CD4-positive, alpha-beta T cell treated with Interleukin-6 for 4 hours (primary cell): ENCODE data around the gene ABCC3.
"Not testable (repeated sequence)": the region's sequence is repeated elsewhere in the genome, so short reads cannot be mapped to it uniquely, and the experiment has no call there.

ENCODE experiments used
- DNase-seq: peaks from one replicate; pipeline ENCODE4 v3.0.0-alpha.2; 2020; ENCODE audit warnings: mixed read lengths

ABCC3 gene

GRCh38 chr17:50672071-50672470, 37.4 kb downstream of the ABCC3 start:
- no peak for DNase-seq

DNA sequence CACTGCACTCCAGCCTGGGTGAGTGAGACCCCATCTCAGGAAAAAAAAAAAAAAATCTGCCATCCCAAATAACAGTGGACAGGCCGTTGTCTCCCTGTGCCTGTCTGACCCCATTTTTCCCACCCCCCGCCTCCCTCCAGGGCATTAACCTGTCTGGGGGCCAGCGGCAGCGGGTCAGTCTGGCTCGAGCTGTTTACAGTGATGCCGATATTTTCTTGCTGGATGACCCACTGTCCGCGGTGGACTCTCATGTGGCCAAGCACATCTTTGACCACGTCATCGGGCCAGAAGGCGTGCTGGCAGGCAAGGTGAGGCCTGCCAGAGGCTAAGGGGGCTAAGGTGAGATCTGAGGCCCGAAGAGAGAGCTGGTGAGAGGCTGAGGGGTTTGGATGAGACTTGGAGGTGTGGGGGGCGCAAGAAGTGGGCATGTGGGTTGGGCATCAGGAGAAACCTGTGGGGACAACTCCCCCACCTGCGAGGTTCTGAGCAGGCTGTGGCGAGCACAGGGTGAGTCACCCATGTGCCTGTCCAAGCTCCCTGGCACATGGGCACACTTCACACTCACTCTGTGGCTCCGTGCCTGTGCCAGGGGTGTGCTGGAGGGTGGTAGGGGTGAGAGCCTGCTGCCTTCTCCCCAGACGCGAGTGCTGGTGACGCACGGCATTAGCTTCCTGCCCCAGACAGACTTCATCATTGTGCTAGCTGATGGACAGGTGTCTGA, 38.3 kb downstream of the ABCC3 start:
- no peak for DNase-seq

DNA sequence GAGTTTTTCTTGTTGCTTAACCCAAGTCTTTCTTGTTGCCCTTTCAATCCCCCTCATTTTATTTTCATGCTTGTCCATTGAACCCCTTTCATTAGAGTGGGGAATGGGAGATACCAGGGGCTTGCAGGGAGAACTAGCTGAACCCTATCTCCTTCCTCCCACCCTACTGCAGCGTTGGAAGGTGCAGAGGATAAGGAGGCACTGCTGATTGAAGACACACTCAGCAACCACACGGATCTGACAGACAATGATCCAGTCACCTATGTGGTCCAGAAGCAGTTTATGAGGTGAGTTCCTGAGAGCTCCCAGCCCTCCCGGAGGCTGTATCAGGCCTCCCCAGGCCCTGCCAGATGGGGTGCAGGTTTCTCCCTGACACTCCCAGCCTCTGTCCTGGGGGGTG, 40.5 kb downstream of the ABCC3 start:
- DNase-seq = no peak

DNA sequence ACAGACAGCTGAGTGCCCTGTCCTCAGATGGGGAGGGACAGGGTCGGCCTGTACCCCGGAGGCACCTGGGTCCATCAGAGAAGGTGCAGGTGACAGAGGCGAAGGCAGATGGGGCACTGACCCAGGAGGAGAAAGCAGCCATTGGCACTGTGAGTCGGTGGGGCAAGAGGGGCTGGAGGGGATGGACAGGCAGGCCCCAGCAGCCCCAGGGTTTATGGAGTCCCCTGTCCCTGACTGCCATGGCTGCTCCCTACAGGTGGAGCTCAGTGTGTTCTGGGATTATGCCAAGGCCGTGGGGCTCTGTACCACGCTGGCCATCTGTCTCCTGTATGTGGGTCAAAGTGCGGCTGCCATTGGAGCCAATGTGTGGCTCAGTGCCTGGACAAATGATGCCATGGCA, 40.9 kb downstream of the ABCC3 start:
- DNase-seq = no peak

DNA sequence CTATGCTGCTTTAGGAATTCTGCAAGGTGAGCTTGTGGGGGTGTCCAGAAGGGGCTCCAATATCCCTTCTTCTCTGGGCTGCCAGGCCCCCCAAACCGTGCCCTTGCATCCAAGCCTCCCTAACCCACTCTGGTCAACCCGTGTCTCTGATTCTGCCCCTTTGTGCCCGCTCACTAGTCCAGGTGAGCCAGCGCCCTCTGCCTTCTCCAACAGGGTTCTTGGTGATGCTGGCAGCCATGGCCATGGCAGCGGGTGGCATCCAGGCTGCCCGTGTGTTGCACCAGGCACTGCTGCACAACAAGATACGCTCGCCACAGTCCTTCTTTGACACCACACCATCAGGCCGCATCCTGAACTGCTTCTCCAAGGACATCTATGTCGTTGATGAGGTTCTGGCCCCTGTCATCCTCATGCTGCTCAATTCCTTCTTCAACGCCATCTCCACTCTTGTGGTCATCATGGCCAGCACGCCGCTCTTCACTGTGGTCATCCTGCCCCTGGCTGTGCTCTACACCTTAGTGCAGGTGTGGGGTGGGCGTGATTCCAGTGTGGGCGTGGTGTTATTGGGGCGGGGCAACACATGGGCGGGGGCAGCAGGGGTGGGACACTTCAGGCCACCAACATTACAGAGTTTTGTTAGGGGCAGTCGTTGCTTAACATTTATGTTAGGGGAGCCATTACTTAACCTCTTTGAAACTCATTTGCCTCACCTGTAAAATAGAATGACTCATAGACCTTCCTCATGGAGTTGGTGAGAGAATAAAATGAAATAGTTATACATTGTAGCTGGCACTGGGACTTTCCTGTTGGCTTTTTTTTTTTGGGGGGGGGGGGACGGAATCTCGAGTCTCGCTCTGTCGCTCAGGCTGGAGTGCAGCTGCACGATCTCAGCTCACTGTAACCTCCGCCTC, 41.6 kb downstream of the ABCC3 start:
- DNase-seq = no peak

GRCh38 chr17:50677851-50678375, 43.2 kb downstream of the ABCC3 start:
- DNase-seq = no peak

DNA sequence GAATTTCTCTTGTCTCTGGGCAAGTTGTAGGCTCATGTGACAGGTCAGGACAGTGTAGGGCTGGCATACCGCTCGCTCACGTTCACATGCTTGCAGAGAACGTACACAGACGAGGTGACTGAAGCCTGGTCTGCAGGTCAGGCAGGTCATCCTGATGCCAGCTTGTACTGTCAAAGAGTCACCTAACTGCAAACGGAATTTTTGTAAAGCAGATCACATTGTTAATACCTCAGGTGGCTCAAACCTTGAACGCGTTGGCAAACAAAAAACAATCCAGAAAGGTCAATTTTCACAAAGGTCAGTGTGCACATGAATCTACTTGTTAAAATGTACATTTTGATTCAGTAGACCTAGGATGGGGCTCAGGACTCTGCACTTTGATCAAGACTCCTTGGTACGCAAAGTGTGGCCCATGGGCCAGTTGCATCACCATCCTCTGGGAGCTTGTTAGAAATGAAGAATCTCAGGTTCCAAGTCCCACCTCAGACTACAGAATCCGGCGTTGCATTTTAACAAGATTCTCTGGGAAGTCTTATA, 44.4 kb downstream of the ABCC3 start:
- DNase-seq = no peak

- no peak for DNase-seq
Observed at GRCh38 chr17:50680126-50680525, 45.4 kb downstream of the ABCC3 start.

DNA sequence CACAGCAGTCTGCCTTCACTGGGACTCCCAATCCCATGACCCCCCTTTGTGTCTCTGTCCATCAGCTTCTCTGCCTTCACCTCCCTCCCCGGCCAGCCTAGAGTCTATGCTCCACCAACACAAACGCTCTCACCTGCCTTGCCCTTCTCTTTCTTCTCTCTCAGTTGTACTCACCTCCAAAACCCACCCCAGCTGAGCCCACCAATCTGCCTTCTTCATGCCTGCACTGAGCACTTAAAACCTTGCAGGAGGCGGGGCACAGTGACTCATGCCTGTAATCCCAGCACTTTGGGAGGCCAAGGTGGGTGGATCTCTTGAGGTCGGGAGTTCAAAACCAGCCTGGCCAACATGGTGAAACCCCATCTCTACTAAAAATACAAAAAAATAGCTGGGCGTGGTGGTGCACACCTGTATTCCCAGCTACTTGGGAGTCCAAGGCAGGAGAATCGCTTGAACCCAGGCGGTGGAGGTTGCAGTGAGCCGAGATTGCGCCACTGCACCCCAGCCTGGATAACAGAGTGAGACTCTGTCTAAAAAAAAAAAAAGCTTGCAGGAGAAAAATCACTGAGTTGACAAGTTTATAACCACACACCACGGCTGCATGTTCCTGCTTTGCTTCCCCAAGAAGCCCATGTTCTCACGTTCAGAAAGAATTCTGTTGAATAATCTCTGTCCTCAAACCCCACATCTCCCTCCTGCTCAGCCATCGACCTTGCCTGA, 46.0 kb downstream of the ABCC3 start:
- DNase-seq = not testable (repeated sequence)

DNA sequence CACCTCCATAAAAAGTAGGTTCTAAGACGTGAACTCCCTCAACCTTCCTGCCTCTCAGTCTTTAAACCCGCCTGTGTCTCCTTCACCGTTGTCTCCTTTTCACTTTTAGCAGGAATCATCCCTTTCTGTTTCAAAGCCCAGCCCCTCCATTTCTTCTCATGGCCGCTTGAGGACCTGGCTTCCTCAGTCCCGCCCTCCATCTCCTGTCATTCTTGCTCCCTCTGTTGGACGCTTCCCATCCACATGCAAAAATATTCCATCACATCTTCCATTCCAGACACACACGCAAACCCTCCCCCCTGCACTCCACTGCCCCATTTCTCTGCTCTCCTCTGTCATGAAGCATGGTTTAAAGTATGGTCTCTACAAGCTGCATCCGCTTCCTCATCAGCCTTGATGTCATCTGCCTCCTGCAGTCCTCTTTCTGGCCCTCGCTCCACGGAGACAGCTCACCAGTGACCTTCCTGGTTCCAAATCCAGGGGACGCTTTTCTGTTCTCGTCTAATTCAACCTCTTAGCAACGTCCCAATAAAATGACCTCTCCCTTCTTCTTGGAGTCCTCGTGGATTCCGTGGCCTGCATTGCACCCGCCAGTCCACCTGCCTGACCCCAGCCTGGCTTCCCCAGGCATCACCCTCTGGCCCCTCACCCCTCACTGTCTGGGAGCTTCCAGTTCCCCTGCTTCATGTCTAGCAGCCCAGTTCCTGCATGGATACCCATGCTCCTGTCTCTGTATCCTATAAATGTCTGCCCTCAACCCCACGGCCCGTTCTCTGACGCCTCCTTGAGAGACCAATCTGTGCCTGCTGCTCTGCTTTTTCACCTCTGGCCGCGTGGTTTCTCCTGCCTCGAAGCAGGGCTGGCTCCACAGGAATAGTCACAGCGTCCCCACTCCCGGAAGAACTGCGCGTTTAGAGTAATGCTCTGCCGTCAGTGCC, 46.9 kb downstream of the ABCC3 start:
- DNase-seq = no peak

GRCh38 chr17:50682441-50682840, 47.8 kb downstream of the ABCC3 start:
- DNase-seq = no peak

GRCh38 chr17:50682938-50683337, 48.3 kb downstream of the ABCC3 start:
- DNase-seq = no peak

DNA sequence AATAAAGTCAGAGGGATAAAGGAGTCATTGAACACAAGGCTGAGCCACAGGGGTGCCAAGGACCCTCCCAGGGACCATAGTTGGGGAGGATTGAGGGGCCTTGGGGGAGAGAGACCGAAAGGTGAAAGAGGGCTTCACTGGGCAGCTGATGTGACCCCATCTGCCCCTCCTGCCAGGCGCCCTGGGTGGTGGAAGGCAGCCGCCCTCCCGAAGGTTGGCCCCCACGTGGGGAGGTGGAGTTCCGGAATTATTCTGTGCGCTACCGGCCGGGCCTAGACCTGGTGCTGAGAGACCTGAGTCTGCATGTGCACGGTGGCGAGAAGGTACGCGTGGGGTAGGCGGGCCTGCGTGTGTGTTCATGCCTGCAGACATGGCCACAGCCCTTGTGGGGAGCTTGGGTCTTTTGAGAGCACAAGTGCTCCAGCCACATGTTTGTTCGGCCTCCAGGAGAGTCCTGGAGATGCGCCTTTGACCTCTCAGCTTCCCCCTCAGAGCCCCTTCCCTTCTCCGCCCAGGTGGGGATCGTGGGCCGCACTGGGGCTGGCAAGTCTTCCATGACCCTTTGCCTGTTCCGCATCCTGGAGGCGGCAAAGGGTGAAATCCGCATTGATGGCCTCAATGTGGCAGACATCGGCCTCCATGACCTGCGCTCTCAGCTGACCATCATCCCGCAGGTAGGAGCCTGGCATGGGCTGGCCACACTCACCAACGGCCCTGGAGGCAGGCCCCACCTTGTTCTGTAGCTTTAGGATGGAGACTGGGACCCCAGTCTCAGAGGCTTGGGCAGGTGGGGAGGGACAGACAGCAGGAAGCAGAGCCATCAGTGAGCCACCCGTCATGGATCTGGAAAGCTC, 49.0 kb downstream of the ABCC3 start:
- DNase-seq = no peak

GRCh38 chr17:50684288-50684611, 49.6 kb downstream of the ABCC3 start:
- DNase-seq = no peak

GRCh38 chr17:50684612-50685333, 50.1 kb downstream of the ABCC3 start:
- no peak for DNase-seq

DNA sequence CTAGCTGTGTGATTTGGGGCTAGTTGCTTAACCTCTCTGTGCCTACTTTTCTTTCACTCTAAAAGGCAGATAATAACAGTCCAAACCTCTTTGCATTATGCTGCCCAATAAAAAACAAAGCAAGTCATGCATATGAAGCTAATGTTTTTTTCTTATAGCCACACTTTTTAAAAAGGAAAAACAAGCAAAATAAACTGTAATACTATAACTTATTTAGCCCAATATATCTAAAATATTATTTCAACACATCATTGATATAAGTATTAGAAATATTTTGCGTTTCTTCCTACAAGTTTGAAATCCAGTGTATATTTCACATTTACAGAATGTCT, 50.6 kb downstream of the ABCC3 start:
- no peak for DNase-seq

- DNase-seq = no peak
Observed at GRCh38 chr17:50685691-50686493, 51.2 kb downstream of the ABCC3 start.

GRCh38 chr17:50686494-50687199, 52.0 kb downstream of the ABCC3 start:
- no peak for DNase-seq
